HG03521 (cell line): ENCODE data around the gene DPT.

Experiments used
- ATAC-seq: cut with Tn5 transposase; IDR thresholded peaks from one replicate; pipeline ENCODE4 v1.9.1; 2021; ENCODE audit warnings: mild to moderate bottlenecking, moderate library complexity; ENCODE audit not compliant: unreplicated experiment

Gene DPT

GRCh38 chr1:168706391-168706992, 22.5 kb downstream of the DPT start:
- ATAC-seq = no peak

GRCh38 chr1:168700575-168701268, 28.3 kb downstream of the DPT start:
- no peak for ATAC-seq

- no peak for ATAC-seq
Observed at GRCh38 chr1:168698453-168698852, 30.6 kb downstream of the DPT start.

GRCh38 chr1:168697356-168698126, 31.5 kb downstream of the DPT start:
- ATAC-seq = no peak

DNA sequence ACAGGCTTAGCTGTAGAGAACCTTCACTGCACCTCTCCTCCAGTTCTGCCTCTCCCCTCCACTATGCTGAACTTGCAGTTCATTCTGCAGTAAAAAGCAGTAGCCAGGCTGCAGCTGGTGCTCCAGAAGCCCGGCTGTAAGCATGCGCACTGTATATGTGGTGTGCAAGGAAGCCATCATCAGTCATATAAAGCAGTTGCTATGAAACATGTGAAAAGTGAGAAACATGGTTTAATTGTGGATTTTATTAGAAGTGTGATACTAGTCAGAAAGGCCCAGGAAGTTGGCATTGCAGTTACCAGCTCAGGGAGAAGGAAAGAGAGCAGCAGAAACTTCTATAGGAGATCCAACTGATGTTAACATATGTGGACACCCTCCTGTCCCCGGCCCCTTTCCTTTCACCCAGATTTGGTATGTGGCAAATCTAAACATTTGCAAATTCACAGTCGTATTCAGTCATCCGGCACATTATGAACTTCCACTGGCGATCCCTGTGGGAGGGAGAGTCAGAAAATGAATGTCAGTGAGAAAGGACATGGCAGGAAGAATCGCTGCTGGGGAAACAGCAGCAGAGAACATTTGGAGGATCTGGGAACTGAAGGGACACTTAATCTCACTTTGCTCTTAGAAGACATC, 32.8 kb downstream of the DPT start:
- no peak for ATAC-seq

DNA sequence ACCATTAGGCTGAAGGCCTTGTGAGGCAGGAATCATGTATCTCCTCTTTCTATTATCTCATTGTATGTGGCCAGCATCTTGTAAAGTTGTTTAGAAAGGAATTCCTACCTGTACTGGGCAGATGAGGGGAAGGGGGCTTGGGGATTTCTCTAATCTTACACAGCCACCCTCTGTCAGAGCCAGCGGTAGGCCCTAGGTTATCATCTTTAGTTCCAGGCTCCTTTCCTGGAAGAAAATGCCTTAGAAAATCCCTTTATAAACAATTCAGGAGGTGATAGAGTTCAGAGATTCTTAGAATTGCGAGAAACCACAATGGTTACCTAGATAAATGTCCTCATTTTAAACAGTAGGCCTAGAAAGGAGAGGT, 35.2 kb downstream of the DPT start:
- no peak for ATAC-seq

DNA sequence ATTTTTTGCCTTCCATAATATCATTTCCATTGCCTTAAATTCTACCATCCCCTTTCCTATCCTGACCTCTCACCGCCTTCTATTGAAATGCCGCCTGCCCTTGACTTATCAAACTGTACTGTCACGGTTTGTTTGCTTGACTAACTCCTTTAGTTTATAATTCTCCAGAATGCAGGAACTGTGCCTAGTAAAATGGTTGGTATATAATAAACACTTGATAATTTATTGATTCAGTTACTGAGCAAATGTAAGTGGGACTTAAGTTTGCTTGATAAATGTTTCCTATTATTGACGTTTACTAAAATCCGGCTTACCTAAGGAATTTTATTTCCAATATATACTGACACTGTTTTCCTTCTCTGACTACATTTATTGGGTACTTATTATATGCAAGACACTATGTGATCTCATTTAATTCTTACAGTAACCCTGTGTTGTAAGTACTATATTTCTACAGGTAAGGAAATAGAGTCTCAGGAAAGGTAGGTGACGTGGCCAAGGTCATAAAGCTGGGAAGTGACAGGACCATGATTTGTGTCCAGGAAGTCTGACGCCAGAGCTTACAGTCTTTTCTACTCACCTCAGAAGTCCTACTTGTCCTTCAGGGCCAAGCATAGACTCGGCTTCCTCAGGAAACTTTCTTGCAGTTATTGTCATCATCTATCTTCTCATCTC, 35.7 kb downstream of the DPT start:
- ATAC-seq = no peak

DNA sequence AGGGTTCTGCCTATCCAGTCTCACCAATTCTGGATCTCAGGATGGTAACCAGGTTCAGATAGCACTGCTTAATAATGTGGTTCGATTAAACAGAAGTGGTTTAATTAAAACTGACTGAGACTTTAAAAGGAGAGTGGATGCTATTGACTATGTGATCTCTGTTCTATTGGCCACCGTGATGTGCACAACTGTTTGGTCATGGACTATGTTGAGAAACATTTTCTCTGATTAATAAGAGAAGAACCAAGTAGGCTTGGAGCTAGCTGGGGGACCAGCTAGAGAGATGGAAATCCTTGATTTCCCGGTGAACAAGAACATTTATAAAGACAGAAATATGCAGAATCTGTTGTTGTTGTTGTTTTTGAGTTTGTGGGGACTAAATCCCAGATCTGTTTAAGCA, 36.5 kb downstream of the DPT start:
- ATAC-seq = no peak

DNA sequence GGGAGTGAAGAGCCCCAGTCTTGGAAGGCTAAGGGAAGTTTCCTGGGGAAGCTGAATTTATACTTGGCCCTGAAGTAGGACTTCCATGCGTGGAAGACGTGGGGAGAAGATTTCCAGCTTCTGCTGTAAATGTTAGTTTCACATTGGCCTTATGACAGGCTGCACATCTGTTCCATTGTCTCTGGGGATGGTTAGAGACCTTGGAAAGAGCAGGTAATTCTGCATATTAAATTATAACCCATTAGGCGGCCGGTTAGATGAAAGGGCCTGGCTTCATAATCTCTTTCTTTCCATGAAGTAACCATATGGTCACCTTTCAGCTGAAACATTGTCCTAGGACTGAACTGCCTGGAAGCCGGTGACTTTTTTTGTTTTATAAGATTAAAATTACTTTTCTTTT, 37.5 kb downstream of the DPT start:
- ATAC-seq = no peak

GRCh38 chr1:168689726-168690602, 39.0 kb downstream of the DPT start:
- ATAC-seq = no peak

- no peak for ATAC-seq
Observed at GRCh38 chr1:168689327-168689657, 39.7 kb downstream of the DPT start.

GRCh38 chr1:168688644-168689326, 40.2 kb downstream of the DPT start:
- no peak for ATAC-seq

DNA sequence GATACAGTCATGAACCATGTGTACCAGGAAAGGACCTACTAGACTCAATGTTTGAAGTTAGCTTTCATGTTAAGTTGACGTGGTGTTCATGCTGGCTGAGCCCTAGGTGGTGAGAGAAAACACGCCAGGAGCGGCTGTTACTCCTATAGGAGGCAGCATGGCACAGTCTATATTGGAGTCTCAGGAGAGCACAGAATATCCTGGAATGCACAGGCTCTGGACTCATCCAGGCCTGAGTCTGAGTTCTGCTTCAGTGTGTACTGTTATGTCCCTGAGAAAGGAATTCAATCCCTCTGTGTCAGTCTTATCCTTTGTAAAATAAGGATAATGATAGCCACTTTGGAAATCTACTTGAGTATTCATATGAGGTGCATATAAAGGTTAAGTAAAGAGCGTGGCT, 41.2 kb downstream of the DPT start:
- ATAC-seq = no peak

- no peak for ATAC-seq
Observed at GRCh38 chr1:168686666-168687065, 42.3 kb downstream of the DPT start.

GRCh38 chr1:168683871-168684270, 45.1 kb downstream of the DPT start:
- ATAC-seq = no peak

GRCh38 chr1:168676861-168677260, 52.1 kb downstream of the DPT start:
- ATAC-seq = no peak

- ATAC-seq = no peak
Observed at GRCh38 chr1:168676029-168676812, 52.8 kb downstream of the DPT start.

DNA sequence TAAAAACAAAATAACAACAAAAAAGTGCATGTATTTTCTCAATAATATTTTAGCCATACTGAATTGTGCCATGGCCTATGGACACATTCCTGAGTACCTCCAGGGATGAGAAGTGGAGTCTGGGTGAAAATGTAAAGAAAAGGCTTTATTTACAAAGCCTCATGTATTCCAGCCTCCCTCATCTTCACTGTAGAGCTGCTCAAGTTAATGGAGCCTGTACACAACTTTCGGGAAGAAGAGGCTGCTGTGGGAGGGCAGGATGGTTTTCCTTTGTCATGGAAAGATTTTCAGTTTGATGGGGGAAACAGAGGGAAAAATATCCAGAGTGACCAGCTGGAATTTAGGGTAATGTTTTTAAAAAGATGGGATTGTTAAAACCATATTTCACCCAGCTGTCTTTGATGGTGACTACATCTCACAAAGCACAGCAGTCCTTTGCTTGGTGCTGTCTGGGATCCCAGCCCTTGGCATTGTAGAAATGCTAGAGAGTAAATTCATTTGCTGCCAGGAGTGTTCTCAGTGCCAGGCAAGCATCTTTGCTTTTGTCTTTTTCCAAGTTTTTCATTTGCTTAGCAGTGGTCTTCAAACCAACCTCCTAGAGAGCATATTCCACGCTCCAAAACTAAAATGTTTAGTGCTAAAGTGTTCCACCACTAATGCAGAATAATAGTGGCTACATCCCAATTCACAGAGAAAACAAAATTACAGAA, 54.9 kb downstream of the DPT start:
- no peak for ATAC-seq
